ENCODE results near the gene NCOA4. TPM values are rescaled to one million over a fixed set of nuclear protein-coding genes. Genes with fewer than 3 reads are reported as not detected.

NCOA4 gene
- total and polyA plus RNA-seq, 2 donors (not counting 3 experiments of a cell fraction or from before 2014, with no cell fraction given), result 62.1 to 127 TPM

DNA sequence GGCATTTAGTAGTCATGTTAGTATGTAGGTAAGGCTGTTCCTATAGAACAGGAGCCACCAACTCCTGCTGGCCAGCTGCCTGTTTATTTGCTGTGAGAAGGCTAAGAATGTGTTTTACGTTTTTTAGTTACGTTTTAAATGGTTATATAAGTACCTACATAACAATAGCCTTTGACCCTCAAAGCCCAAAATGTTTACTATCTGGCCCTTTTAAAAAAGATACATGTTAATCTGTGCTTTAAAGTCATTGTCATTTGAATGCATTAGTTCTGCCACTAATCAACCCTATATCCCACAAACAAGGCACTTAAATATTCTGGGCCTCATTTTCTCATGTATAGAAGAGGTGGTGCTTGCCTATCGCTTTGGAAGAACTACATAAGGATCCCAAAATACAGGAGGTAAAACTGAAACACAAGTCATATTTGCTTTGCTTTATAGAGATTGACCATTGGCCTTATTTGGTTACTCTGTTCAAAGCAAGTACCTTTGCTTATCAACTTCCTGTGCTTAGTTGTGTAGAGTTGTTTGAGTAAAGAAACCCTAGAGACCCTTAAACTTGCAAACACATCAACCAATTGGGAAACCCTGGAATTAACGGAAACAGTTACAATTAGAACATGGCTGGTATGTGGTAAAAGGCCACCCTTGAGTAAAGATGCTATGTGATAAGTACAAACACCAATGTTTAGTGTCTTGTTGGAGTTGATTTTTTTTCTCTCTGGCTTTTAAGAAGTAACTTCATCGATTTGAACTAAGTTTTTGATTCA lies 32.2 kb downstream of the NCOA4 start:
- H3K27me3 ChIP-seq (ENCODE audit: control insufficient read depth in 2 of 2, insufficient read depth in 2 of 2, low read length in 2 of 2), result no peaks in the 10 kb centered on the region
- no peak for TF ChIP-seq GATA2 (IDR thresholded peaks at IDR 0.05; ENCODE audit: insufficient read depth, insufficient read length, low read depth, low read length)
- TF ChIP-seq EZH2 (IDR thresholded peaks at IDR 0.05; ENCODE audit: borderline replicate concordance, low read depth, low read length, severe bottlenecking), result no peak
- TF ChIP-seq POLR2A (IDR thresholded peaks at IDR 0.05; ENCODE audit: low read depth, low read length), result no peak
- no peak for TF ChIP-seq FOS (IDR thresholded peaks at IDR 0.05; ENCODE audit: borderline replicate concordance, insufficient read depth, low read length)
- no peak for TF ChIP-seq JUN (IDR thresholded peaks at IDR 0.05; ENCODE audit: borderline replicate concordance, insufficient read depth, insufficient read length, low read depth)
- no peak for TF ChIP-seq MYC (IDR thresholded peaks at IDR 0.05; ENCODE audit: low read depth, low read length)
- TF ChIP-seq, protein P1, sequence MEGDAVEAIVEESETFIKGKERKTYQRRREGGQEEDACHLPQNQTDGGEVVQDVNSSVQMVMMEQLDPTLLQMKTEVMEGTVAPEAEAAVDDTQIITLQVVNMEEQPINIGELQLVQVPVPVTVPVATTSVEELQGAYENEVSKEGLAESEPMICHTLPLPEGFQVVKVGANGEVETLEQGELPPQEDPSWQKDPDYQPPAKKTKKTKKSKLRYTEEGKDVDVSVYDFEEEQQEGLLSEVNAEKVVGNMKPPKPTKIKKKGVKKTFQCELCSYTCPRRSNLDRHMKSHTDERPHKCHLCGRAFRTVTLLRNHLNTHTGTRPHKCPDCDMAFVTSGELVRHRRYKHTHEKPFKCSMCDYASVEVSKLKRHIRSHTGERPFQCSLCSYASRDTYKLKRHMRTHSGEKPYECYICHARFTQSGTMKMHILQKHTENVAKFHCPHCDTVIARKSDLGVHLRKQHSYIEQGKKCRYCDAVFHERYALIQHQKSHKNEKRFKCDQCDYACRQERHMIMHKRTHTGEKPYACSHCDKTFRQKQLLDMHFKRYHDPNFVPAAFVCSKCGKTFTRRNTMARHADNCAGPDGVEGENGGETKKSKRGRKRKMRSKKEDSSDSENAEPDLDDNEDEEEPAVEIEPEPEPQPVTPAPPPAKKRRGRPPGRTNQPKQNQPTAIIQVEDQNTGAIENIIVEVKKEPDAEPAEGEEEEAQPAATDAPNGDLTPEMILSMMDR (IDR thresholded peaks at IDR 0.05; ENCODE audit: extremely low read depth in 1 of 2, insufficient read depth in 1 of 2, low read depth in 1 of 2, low read length in 2 of 2), result no peak
- no TSS peak for BruUV-seq (replicated peaks)
- no peak overlapping the region for H2AFZ ChIP-seq (ENCODE audit: low read depth, low read length)
- no peak overlapping the region for H3K27ac ChIP-seq (ENCODE audit: insufficient read depth, low read depth, low read length)
- DNase-seq (ENCODE audit: low read depth, low spot score) (no peak), FAIRE-seq (no peak)
- dilution Hi-C loops (cut with MboI; ENCODE audit: extremely low pct_ligation_motif_present, low sequenced_read_pairs), result no loop called here
- intact Hi-C loops (cut with micrococcal nuclease), result no loop called here
- CTCF ChIA-PET, result no interaction called here
- H3K9me1 ChIP-seq (replicated peaks; ENCODE audit: control insufficient read depth, extremely low read depth, insufficient read depth, low read length), result no peaks in the 10 kb centered on the region
- no peak overlapping the region for H3K4me2 ChIP-seq (ENCODE audit: insufficient read depth, low read length)
- no peaks in the 10 kb centered on the region for H3K4me1 ChIP-seq (ENCODE audit: control insufficient read depth, extremely low read depth, insufficient read depth, low read length)
- no peak overlapping the region for H3K9ac ChIP-seq (replicated peaks; ENCODE audit: extremely low read depth, insufficient read depth, low read length)
- H3K4me3 ChIP-seq (replicated peaks in 1 of 3; ENCODE audit: insufficient read depth in 1 of 3, low read depth in 1 of 3, low read length in 3 of 3), result no peak overlapping the region
- H3K79me2 ChIP-seq (ENCODE audit: control insufficient read depth, insufficient read depth, low read length), result peaks cover 3% of the 10 kb centered on the region
- peaks cover 3 to 6% of the 10 kb centered on the region in 2 experiments for H3K36me3 ChIP-seq (ENCODE audit: control insufficient read depth in 2 of 2, extremely low read depth in 1 of 2, insufficient read depth in 2 of 2, low read length in 2 of 2)
- H4K20me1 ChIP-seq (replicated peaks; ENCODE audit: control insufficient read depth, extremely low read depth, insufficient read depth, low read length), result peaks cover 2% of the 10 kb centered on the region
- H3K9me3 ChIP-seq (replicated peaks; ENCODE audit: control insufficient read depth, insufficient read depth, low read length), result no peaks in the 10 kb centered on the region
- POLR2A ChIA-PET, result no interaction called here

All from endothelial cell of umbilical vein (primary cell).